A204.1 (cell line): ENCODE data around the gene TMEM72.
A peak's percentile ranks its signal among the peaks of the same experiment; 100 is the strongest.

Experiments
- FAIRE-seq: peaks from 2 replicates; lab custom pipeline; 2012; peaks lifted over from hg19 to GRCh38; lab: Jason Lieb, UNC

The TMEM72 gene

GRCh38 chr10:44934416-44935200 lies 23.5 kb downstream of the TMEM72 start:
- no peak for FAIRE-seq

GRCh38 chr10:44935201-44935965 lies 24.2 kb downstream of the TMEM72 start:
- no peak for FAIRE-seq

GRCh38 chr10:44935966-44936295 lies 24.8 kb downstream of the TMEM72 start:
- FAIRE-seq: no peak

- no peak for FAIRE-seq
These were observed 25.3 kb downstream of the TMEM72 start for GRCh38 chr10:44936314-44936975.

- FAIRE-seq: no peak
These were observed 26.3 kb downstream of the TMEM72 start for GRCh38 chr10:44937196-44938005.

- no peak for FAIRE-seq
These were observed 27.8 kb downstream of the TMEM72 start for GRCh38 chr10:44938956-44939355.

- FAIRE-seq: peak; percentile 44
These were observed 28.7 kb downstream of the TMEM72 start for GRCh38 chr10:44939691-44940401.

- FAIRE-seq: no peak
These were observed 33.2 kb downstream of the TMEM72 start for GRCh38 chr10:44944354-44944753.

GRCh38 chr10:44946205-44946604 lies 35.1 kb downstream of the TMEM72 start:
- FAIRE-seq: no peak

- FAIRE-seq: no peak
These were observed 36.4 kb downstream of the TMEM72 start for GRCh38 chr10:44947371-44948152.

- FAIRE-seq: no peak
These were observed 37.5 kb downstream of the TMEM72 start for GRCh38 chr10:44948642-44949041.

- no peak for FAIRE-seq
These were observed 38.1 kb downstream of the TMEM72 start for GRCh38 chr10:44949127-44949802.

GRCh38 chr10:44949915-44950314 lies 38.8 kb downstream of the TMEM72 start:
- no peak for FAIRE-seq

GRCh38 chr10:44950326-44951225 lies 39.4 kb downstream of the TMEM72 start:
- no peak for FAIRE-seq

- FAIRE-seq: no peak
These were observed 40.6 kb downstream of the TMEM72 start for GRCh38 chr10:44951576-44952226.

GRCh38 chr10:44952779-44953231 lies 41.7 kb downstream of the TMEM72 start:
- FAIRE-seq: no peak

GRCh38 chr10:44954042-44954441 lies 42.9 kb downstream of the TMEM72 start:
- no peak for FAIRE-seq

GRCh38 chr10:44954962-44955361 lies 43.8 kb downstream of the TMEM72 start:
- FAIRE-seq: no peak
